Activated T-cell treated with anti-CD3 and anti-CD28 coated beads for 48 hours (primary cell): Measurements from ENCODE around the gene AP4B1.
"Not testable (repeated sequence)": the region's sequence is repeated elsewhere in the genome, so short reads cannot be mapped to it uniquely, and the experiment has no call there.

Experiments
- DNase-seq: peaks from one replicate; pipeline ENCODE4 v3.0.0-alpha.2; 2020; ENCODE audit warnings: low read depth

Gene AP4B1

GRCh38 chr1:113904674-113905434 is at the start of gene AP4B1, which contains the start of gene DCLRE1B:
Gene AP4B1, minus strand, starts transcription at chr1:113904799. Its CDS starts 82 bp downstream, at chr1:113904717.
Gene DCLRE1B, plus strand, starts transcription at chr1:113905326. Its CDS starts 261 bp downstream, at chr1:113905587.
- peak; percentile 96 for DNase-seq

- no peak for DNase-seq
These were observed 47.1 kb upstream of the AP4B1 start for GRCh38 chr1:113951719-113952118.

DNA sequence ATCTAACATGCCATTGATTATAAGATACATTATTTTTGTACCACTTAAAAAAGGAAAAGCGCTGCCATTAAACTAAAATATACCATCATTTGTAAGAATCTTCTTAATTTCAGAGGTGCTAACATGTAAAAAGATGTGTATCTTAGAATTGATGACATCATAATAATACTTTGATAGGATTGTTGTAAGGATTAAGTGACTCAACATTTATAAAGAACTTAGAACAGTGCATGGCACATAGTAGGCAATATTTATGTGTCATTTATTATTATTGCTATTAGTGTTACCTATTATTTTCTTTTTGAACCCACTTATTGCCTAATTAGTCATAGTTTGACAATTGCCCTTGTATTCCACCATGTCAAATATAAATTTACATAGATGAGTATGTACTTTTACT is 46.3 kb upstream of the AP4B1 start:
- DNase-seq: no peak

DNA sequence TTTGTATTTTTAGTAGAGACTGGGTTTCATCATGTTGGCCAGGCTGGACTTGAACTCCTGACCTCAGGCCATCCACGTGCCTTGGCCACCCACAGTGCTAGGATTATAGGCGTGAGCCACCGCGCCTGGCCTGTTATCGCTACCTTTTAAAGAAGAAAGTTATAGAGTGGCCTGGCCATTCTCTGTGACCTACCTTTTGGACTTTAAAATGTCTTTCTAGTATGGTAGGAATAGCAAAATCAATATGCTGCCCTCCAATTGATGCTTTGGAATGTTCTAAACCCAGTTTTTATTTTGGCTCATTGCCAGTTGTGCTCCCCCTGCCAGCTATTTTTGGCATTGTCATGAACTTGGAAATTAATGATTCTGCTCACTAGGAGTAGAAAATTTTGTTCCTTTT is 44.4 kb upstream of the AP4B1 start:
- DNase-seq: no peak

DNA sequence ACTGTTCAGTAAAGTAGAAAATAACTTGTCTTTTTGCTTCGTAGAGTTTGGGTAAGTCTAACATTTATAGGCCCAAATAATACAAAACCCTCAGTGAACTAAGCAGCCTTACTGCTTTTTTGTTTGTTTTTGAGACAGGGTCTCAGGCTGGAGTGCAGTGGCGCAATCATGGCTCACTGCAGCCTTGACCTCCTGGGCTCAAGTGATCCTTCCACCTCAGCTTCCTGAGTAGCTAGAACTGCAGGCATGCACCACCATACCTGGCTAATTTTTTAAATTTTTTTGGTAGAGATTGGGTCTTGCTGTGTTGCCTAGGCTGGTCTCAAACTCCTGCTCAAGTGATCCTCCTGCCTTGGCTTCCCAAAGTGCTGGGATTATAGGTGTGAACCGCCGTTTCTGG is 43.6 kb upstream of the AP4B1 start:
- not testable (repeated sequence) for DNase-seq

DNA sequence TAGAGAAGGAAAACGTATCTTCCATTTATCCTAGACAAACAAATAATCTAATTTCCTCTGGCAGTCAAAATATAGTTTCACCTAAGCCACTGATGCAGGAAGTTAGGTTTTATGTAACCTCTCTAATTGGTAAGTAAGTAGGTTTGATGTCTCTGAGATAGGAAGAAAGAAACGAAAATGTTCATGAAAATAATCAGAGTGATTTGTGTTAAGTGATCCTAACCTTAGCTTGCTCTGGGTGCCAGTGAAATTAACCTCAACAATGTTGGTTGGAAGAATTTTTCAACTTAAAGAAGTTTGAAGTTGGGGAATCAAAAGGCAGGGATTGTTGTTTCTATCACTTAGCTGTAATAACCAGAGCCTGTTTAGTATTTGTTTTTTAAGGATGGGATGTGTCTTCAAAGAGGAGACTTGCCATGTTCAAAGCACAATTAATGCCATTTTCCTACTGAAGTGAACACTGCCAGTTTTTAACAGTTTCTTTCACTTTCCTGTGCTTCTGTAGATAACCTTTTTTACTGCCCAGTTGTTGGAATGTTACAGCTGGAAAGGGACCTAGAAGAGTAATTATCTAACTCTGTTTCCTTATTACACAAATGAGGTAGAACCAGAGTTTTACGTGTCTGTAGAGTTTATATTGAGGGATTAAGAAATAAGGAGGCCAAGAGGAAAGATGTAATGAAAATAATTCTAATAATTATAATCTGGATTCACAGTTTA is 42.9 kb upstream of the AP4B1 start:
- no peak for DNase-seq

- DNase-seq: no peak
These were observed 42.2 kb upstream of the AP4B1 start for GRCh38 chr1:113946678-113947387.

DNA sequence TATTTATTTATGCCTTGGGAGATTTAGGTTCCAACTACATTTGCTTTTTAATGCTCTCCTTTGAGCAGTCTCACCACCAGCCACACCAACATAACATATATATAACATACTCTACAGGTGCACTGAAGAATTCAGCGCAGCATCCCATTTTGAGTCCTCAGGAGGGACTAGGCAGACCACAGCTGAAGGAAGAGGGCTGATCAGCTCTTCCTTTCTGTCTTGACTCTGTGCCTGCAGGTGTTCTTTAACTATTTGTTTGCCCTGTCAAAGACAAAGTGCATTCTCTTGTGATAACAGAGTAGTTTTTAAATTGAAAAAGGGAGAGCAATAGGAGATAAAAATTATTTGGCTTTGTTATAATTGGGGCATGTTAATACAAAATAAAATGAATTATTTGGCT is 41.5 kb upstream of the AP4B1 start:
- DNase-seq: no peak

DNA sequence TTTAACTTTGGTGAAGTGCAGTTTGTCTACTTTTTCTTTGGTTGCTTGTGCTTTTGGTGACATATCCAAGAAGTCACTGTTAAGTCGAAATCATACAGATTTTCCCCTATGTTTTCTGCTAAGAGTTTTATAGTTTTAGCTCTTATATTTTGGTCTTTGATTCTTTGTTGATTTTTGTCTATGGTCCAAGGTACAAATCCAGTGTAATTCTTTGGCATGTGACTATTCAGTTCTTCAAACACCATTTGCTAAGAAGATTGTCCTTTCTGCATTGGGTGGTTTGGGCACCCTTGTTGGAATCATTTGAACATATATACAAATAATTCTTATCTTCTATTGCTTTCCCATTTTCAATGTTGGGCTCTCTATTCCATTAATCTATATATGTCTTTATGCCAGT is 40.7 kb upstream of the AP4B1 start:
- DNase-seq: no peak

DNA sequence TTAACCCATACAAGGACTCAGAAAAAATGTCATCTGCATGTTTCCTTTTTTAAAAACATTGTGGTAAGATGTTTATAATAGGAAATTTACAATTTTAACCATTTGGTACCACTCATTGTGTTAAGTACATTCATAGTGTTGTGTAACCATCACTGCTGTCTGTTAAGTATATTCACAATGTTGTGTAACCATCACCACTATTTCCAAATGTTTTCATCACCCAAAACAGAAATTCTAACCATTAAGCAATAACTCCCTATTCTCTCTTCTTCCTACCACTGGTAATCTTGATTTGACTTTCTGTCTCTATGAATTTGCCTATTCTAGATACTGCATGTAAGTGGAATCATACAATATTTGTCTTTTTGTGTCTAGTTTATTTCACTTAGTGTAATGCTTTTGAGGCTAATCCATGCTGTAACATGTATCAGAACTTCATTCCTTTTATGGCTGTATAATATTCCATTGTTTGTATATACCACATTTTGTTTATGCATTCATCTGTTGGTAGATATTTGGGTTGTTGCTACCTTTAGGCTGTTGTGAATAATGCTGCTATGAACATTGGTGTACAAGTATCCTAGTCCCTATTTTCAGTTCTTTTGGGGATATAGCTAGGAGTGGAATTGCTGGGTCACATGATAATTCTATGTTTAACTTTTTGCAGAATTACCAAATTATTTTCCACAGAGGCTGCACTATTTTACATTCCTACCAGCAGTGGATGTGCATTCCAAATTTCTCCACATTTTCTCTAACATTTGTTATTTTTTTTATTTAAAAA is 38.6 kb upstream of the AP4B1 start:
- DNase-seq: no peak

DNA sequence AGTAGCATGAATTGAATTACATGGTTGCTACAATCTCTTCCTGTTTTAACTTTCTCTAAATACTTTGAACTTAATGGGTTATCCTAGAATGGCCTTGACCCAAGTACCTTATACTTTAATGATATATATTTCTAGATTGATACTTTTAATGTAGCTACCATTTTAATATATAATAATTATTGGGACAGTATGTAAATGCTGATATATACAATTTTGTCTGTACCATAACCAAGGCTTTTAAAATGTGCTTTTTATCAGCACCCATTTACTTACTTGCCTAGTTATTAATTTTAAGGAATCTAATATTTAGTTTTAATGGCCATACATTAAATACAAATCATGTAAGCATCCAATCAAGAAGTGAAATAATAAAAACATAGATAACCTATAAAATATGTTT is 37.9 kb upstream of the AP4B1 start:
- DNase-seq: no peak

DNA sequence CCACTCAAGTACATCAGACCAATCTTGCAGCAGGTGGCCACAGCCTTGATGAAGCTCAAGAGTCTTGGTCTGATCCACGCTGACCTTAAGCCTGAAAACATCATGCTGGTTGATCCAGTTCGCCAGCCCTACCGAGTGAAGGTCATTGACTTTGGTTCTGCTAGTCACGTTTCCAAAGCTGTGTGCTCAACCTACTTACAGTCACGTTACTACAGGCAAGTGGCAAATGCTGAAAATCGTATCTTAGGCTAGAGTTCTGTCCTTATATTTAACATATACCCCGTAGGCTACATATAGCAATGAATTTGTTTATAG is 36.6 kb upstream of the AP4B1 start:
- DNase-seq: no peak

- DNase-seq: peak; percentile 40
These were observed 36.0 kb upstream of the AP4B1 start for GRCh38 chr1:113940365-113941244.

DNA sequence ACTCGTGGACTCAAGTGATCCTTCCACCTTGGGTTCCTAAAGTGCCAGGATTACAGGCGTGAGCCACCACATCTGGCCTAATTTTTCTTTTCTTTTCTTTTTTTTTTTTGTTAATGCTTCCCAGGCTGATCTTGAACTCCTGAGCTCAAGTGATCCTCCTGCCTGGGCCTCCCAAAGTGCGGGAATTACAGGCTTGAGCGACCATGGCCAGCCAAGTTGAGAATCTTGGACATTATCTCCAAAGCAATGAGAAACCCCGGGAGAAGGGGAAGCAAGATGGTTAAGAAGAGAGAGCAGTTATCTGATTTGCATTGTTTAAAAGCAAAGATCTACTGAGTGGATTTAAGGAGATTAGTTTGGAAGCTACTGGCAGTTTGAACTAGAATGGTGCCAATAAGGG is 33.6 kb upstream of the AP4B1 start:
- no peak for DNase-seq

- DNase-seq: no peak
These were observed 32.5 kb upstream of the AP4B1 start for GRCh38 chr1:113937146-113937545.

DNA sequence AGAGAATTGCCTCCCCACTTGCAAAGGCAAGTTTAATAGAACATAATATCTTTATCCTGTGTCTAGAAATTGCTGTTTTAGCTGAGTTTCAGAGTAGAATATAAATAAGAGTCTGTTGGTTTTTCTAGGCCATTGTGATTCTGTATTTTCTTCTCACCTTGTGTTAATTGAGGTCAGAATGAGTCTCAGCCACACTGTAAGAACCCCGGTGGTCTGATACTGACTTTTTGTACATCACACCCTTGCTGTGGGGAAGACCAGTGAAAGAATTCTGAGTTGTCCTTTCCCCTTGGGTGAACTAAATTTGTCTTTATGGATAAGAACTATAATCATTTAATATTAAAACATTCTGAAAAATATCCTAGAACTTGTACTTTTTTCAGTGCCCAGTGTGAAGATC is 31.4 kb upstream of the AP4B1 start:
- DNase-seq: no peak

DNA sequence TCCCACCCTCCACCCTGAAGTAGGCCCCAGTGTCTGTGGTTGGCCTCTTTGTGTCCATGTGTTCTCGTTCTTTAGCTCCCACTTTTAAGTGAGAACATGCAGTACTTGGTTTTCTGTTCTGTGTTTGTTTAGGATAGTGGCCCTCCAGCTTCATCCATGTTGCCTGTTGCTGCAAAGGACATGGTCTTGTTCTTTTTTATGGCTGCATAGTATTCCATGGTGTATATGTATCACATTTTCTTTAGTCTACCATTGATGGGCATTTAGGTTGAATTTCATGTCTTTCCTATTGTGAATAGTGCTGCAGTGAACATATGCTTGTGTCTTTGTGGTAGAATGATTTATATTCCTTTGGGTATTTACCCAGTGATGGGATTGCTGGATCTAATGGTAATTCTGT is 30.6 kb upstream of the AP4B1 start:
- no peak for DNase-seq

GRCh38 chr1:113934511-113935055 is 30.0 kb upstream of the AP4B1 start:
- DNase-seq: no peak

DNA sequence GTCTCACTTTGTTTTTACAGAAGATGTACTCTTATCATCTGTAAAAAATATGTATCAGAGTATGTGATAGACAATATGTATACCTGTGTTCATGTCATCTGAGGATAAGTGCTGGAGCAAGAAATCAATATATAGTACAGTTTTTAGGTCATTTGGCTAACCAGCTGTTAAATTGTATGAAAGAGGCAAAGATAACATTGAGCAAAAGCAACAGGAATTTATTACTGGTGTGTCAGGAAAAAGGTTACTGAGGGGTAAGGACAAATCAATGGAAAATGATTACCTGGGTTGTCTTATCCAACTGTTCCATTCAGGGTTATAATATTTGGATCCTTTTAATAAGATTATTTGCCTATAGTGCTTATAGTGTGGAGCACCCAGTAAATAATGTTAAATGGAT is 29.4 kb upstream of the AP4B1 start:
- no peak for DNase-seq

DNA sequence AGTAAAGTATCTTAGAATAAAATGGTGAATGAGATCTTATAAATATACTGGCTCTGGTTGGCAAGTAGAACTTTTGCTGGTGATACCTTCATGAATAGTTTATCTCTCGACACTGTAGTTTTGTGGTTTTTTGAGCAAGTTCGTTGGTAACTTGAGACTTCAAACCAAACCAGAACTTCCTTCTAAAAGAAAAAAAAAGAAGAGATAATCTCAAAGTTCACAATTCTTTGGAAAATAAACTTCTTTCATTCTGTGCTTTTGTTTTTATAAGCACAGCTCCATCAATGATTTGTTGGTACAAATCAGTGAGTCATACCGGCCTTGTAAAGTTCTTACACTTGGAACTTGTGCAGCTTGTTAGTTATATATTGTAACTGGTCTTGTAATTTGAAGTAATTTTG is 26.9 kb upstream of the AP4B1 start:
- DNase-seq: no peak
